ENCODE data around the gene LARGE1.

GRCh38 chr22:33940741-33941140 lies 20.5 kb upstream of the LARGE1 start:
- TF ChIP-seq RAD21 (IDR thresholded peaks at IDR 0.05; ENCODE audit: low read depth) (no peak), POLR2A (IDR thresholded peaks at IDR 0.05; ENCODE audit: borderline replicate concordance, extremely low read depth, insufficient read depth, insufficient read length) (no peak), SIN3A (IDR thresholded peaks at IDR 0.05; ENCODE audit: low read depth) (no peak), MAX (IDR thresholded peaks at IDR 0.05) (no peak), YY1 (IDR thresholded peaks at IDR 0.05; ENCODE audit: extremely low read depth, insufficient replicate concordance, low read depth, low read length) (no peak), ATF3 (IDR thresholded peaks at IDR 0.05) (no peak), POLR2AphosphoS5 (IDR thresholded peaks at IDR 0.05; ENCODE audit: low read depth, low read length) (no peak)
- TF ChIP-seq, protein P1, sequence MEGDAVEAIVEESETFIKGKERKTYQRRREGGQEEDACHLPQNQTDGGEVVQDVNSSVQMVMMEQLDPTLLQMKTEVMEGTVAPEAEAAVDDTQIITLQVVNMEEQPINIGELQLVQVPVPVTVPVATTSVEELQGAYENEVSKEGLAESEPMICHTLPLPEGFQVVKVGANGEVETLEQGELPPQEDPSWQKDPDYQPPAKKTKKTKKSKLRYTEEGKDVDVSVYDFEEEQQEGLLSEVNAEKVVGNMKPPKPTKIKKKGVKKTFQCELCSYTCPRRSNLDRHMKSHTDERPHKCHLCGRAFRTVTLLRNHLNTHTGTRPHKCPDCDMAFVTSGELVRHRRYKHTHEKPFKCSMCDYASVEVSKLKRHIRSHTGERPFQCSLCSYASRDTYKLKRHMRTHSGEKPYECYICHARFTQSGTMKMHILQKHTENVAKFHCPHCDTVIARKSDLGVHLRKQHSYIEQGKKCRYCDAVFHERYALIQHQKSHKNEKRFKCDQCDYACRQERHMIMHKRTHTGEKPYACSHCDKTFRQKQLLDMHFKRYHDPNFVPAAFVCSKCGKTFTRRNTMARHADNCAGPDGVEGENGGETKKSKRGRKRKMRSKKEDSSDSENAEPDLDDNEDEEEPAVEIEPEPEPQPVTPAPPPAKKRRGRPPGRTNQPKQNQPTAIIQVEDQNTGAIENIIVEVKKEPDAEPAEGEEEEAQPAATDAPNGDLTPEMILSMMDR (IDR thresholded peaks at IDR 0.05 in 2 of 3, conservative IDR thresholded peaks at IDR 0.05 in 1 of 3; ENCODE audit: borderline replicate concordance in 1 of 3, insufficient read depth in 1 of 3, low read depth in 2 of 3, low read length in 2 of 3): no peak
- TF ChIP-seq, protein P2, sequence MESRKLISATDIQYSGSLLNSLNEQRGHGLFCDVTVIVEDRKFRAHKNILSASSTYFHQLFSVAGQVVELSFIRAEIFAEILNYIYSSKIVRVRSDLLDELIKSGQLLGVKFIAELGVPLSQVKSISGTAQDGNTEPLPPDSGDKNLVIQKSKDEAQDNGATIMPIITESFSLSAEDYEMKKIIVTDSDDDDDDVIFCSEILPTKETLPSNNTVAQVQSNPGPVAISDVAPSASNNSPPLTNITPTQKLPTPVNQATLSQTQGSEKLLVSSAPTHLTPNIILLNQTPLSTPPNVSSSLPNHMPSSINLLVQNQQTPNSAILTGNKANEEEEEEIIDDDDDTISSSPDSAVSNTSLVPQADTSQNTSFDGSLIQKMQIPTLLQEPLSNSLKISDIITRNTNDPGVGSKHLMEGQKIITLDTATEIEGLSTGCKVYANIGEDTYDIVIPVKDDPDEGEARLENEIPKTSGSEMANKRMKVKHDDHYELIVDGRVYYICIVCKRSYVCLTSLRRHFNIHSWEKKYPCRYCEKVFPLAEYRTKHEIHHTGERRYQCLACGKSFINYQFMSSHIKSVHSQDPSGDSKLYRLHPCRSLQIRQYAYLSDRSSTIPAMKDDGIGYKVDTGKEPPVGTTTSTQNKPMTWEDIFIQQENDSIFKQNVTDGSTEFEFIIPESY (IDR thresholded peaks at IDR 0.05; ENCODE audit: extremely low read depth, insufficient replicate concordance, low read length): no peak
- TF ChIP-seq, protein P3, sequence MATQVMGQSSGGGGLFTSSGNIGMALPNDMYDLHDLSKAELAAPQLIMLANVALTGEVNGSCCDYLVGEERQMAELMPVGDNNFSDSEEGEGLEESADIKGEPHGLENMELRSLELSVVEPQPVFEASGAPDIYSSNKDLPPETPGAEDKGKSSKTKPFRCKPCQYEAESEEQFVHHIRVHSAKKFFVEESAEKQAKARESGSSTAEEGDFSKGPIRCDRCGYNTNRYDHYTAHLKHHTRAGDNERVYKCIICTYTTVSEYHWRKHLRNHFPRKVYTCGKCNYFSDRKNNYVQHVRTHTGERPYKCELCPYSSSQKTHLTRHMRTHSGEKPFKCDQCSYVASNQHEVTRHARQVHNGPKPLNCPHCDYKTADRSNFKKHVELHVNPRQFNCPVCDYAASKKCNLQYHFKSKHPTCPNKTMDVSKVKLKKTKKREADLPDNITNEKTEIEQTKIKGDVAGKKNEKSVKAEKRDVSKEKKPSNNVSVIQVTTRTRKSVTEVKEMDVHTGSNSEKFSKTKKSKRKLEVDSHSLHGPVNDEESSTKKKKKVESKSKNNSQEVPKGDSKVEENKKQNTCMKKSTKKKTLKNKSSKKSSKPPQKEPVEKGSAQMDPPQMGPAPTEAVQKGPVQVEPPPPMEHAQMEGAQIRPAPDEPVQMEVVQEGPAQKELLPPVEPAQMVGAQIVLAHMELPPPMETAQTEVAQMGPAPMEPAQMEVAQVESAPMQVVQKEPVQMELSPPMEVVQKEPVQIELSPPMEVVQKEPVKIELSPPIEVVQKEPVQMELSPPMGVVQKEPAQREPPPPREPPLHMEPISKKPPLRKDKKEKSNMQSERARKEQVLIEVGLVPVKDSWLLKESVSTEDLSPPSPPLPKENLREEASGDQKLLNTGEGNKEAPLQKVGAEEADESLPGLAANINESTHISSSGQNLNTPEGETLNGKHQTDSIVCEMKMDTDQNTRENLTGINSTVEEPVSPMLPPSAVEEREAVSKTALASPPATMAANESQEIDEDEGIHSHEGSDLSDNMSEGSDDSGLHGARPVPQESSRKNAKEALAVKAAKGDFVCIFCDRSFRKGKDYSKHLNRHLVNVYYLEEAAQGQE (IDR thresholded peaks at IDR 0.05; ENCODE audit: low read depth): no peak
